GM23338 (cell line): ENCODE measurements around the gene DST. TPM values are rescaled to one million over a fixed set of nuclear protein-coding genes. Genes with fewer than 3 reads are reported as not detected.

ENCODE experiments used
- ATAC-seq: fragments of 200-7000 bp; cut with Tn5 transposase; 3 replicates; pipeline ENCODE4 v1.9.1; 2020
- DNase-seq: peaks from one replicate; pipeline ENCODE4 v3.0.0-alpha.2; 2015; ENCODE audit warnings: low spot score
- H2AFZ ChIP-seq: fragments of 200-600 bp; sonication (generic); 2 replicates; pipeline ENCODE4 v1.8.0; 2016; ENCODE audit warnings: antibody characterized with exemption, mild to moderate bottlenecking, moderate library complexity
- H3F3A ChIP-seq: fragments of 200-600 bp; sonication (generic); replicated peaks from 2 replicates; pipeline ENCODE4 v1.8.0; 2017; ENCODE audit warnings: antibody characterized with exemption, mixed run types, low read depth
- H3K27ac ChIP-seq: fragments of 200-600 bp; sonication (generic); 2 replicates; pipeline ENCODE4 v1.6.1; 2016; ENCODE audit warnings: low read depth
- H3K27me3 ChIP-seq: fragments of 200-600 bp; sonication (generic); 2 replicates; pipeline ENCODE4 v1.8.0; 2016; ENCODE audit warnings: mild to moderate bottlenecking, mixed run types, moderate library complexity; ENCODE audit not compliant: insufficient read depth
- H3K36me3 ChIP-seq: fragments of 200-600 bp; sonication (generic); 2 replicates; pipeline ENCODE4 v1.8.0; 2016; ENCODE audit warnings: mild to moderate bottlenecking; ENCODE audit not compliant: insufficient read depth
- H3K4me1 ChIP-seq: fragments of 200-600 bp; sonication (generic); 2 replicates; pipeline ENCODE4 v1.8.0; 2016; ENCODE audit warnings: mild to moderate bottlenecking, moderate library complexity; ENCODE audit not compliant: insufficient read depth
- H3K4me2 ChIP-seq: fragments of 200-600 bp; sonication (generic); 2 replicates; pipeline ENCODE4 v1.7.1; 2017; ENCODE audit warnings: mixed run types
- H3K4me3 ChIP-seq: fragments of 200-600 bp; sonication (generic); 2 replicates; pipeline ENCODE4 v1.6.1; 2016; ENCODE audit warnings: mixed run types
- H3K79me2 ChIP-seq: fragments of 200-600 bp; sonication (generic); replicated peaks from 2 replicates; pipeline ENCODE4 v1.8.0; 2017; ENCODE audit warnings: mild to moderate bottlenecking; ENCODE audit not compliant: insufficient read depth
- H3K9me2 ChIP-seq: fragments of 200-600 bp; sonication (generic); 2 replicates; pipeline ENCODE4 v1.8.0; 2017; ENCODE audit not compliant: insufficient read depth
- H4K20me1 ChIP-seq: fragments of 200-600 bp; sonication (generic); replicated peaks from 2 replicates; pipeline ENCODE4 v1.8.0; 2017; ENCODE audit warnings: mild to moderate bottlenecking; ENCODE audit not compliant: insufficient read depth
- H3K27ac Mint-ChIP-seq: 2 replicates; pipeline ENCODE4 v1.8.0; 2020; ENCODE audit warnings: inconsistent platforms, mild to moderate bottlenecking, moderate library complexity, mixed read lengths
- H3K27me3 Mint-ChIP-seq: 3 replicates; pipeline ENCODE4 v1.8.0; 2022; ENCODE audit warnings: low read depth, mild to moderate bottlenecking, moderate library complexity, mixed read lengths, inconsistent platforms; ENCODE audit not compliant: insufficient read depth, poor library complexity
- H3K36me3 Mint-ChIP-seq: 3 replicates; pipeline ENCODE4 v1.8.0; 2021; ENCODE audit warnings: low read depth, mild to moderate bottlenecking, inconsistent platforms, moderate library complexity, mixed read lengths
- H3K4me1 Mint-ChIP-seq: 3 replicates; pipeline ENCODE4 v1.8.0; 2020; ENCODE audit warnings: mild to moderate bottlenecking, inconsistent platforms, mixed read lengths
- H3K4me3 Mint-ChIP-seq: 3 replicates; pipeline ENCODE4 v1.8.0; 2021; ENCODE audit warnings: moderate library complexity, mild to moderate bottlenecking, inconsistent platforms, mixed read lengths
- H3K9me3 Mint-ChIP-seq: 3 replicates; pipeline ENCODE4 v1.8.0; 2020; ENCODE audit warnings: moderate library complexity, mild to moderate bottlenecking, inconsistent platforms, mixed read lengths
- CTCF ChIP-seq, 2 experiments: fragments of 200-600 bp in 1 of 2; sonication (generic) in 1 of 2; conservative IDR thresholded peaks; 2 replicates each; pipeline versions ENCODE4 v1.5.1 to v1.6.1; 2016 to 2017; ENCODE audit warnings: antibody characterized with exemption in 2 of 2, low read depth in 2 of 2, mild to moderate bottlenecking in 2 of 2, moderate library complexity in 1 of 2
- ETS1 ChIP-seq: IDR thresholded peaks from 2 replicates; pipeline ENCODE4 v1.6.1; 2016; ENCODE audit warnings: antibody characterized with exemption
- EZH2 ChIP-seq: fragments of 200-600 bp; sonication (generic); IDR thresholded peaks from one replicate; pipeline ENCODE4 v1.8.0; 2017; ENCODE audit warnings: antibody characterized with exemption, mild to moderate bottlenecking, low read depth; ENCODE audit not compliant: unreplicated experiment
- JUNB ChIP-seq: IDR thresholded peaks from one replicate; pipeline ENCODE4 v1.6.1; 2016; ENCODE audit warnings: antibody characterized with exemption; ENCODE audit not compliant: unreplicated experiment
- POLR2AphosphoS5 ChIP-seq: IDR thresholded peaks from 2 replicates; pipeline ENCODE4 v1.6.1; 2016; ENCODE audit warnings: antibody characterized with exemption, low read depth
- REST ChIP-seq: IDR thresholded peaks from one replicate; pipeline ENCODE4 v1.6.1; 2018; ENCODE audit warnings: antibody characterized with exemption; ENCODE audit not compliant: unreplicated experiment
- STAT1 ChIP-seq: IDR thresholded peaks from one replicate; pipeline ENCODE4 v1.6.1; 2016; ENCODE audit warnings: antibody characterized with exemption; ENCODE audit not compliant: unreplicated experiment
- ZNF114 ChIP-seq: fragments of 250-450 bp; sonication (Bioruptor Pico); IDR thresholded peaks from 2 replicates; pipeline ENCODE4 v1.5.0; 2020; ENCODE audit warnings: mild to moderate bottlenecking, moderate library complexity
- ZNF462 ChIP-seq: fragments of 250-450 bp; sonication (Bioruptor Pico); IDR thresholded peaks from 2 replicates; pipeline ENCODE4 v1.5.0; 2020; ENCODE audit warnings: mild to moderate bottlenecking, moderate library complexity
- polyA plus RNA-seq: library from polyadenylated mRNA; unstranded; fragments of >200 nt; fragmentation: Nextera tagmentation; extraction: Ambion mirVana; gene quantifications from 2 replicates; pipeline ENCODE4 v1.2.1, GENCODE V29; 2016
- total RNA-seq: library from RNA; depleted of rRNA; stranded (reverse); fragments of >200 nt; shearing (Covaris generic); gene quantifications from 2 replicates; pipeline ENCODE4 v1.2.3, GENCODE V29; 2014

Gene DST
- total and polyA plus RNA-seq, 2 experiments from 2014 or later = 88.7 to 188 TPM

- TF ChIP-seq CTCF (conservative IDR thresholded peaks at IDR 0.05; ENCODE audit: low read depth in 2 of 2) (no peak), JUNB (no peak), REST (no peak)
Observed at GRCh38 chr6:56528412-56528841, 114.3 kb downstream of the DST start (continued).

- Histone ChIP-seq H3K79me2 (no peaks in the 10 kb centered on the region), H3K4me1 (peaks cover 37% of the 10 kb centered on the region), H2AFZ (no peak overlapping the region), H3K4me2 (no peak overlapping the region), H3K36me3 (no peaks in the 10 kb centered on the region), H3K27ac (no peak overlapping the region), H3K27me3 (no peaks in the 10 kb centered on the region), H3K4me3 (no peak overlapping the region), H3K9me2 (no peaks in the 10 kb centered on the region), H3F3A (no peaks in the 10 kb centered on the region), H4K20me1 (no peaks in the 10 kb centered on the region)
- Mint-ChIP-seq H3K4me1 (peaks cover 39% of the 10 kb centered on the region), H3K27ac (no peak overlapping the region), H3K36me3 (peaks cover 35% of the 10 kb centered on the region), H3K27me3 (no peaks in the 10 kb centered on the region), H3K9me3 (no peaks in the 10 kb centered on the region), H3K4me3 (no peak overlapping the region)
- no peak for DNase-seq
- ATAC-seq = no peak
- TF ChIP-seq EZH2 (no peak), ETS1 (no peak), ZNF462 (no peak), REST (no peak), STAT1 (no peak), POLR2AphosphoS5 (no peak), ZNF114 (no peak)
Observed at GRCh38 chr6:56527934-56528333, 114.8 kb downstream of the DST start.
